Adrenal gland (tissue), 12 donors: ENCODE data around the gene NAT8. TPM values are rescaled to one million over a fixed set of nuclear protein-coding genes. Genes with fewer than 3 reads are reported as not detected.

Experiments
- DNase-seq, 7 donors: peaks; one replicate each; pipeline ENCODE4 v3.0.0-alpha.2; 2019 to 2020
- H3K27ac ChIP-seq, 5 donors: fragments of 200-600 bp; sonication (generic) in 4 of 5; 1 replicate in 3 of 5; 2 replicates in 2 of 5; pipeline versions ENCODE4 v1.5.1 to v1.8.0; 2016 to 2020; ENCODE audit warnings: mild to moderate bottlenecking in 1 of 5
- H3K27me3 ChIP-seq: fragments of 200-600 bp; 2 replicates; pipeline ENCODE4 v1.8.0; 2021
- H3K36me3 ChIP-seq, 2 donors: fragments of 200-600 bp; replicated peaks in 1 of 2; 1 replicate in 1 of 2; 2 replicates in 1 of 2; pipeline versions ENCODE4 v1.5.1 to v1.8.0; 2018 to 2022
- H3K4me1 ChIP-seq, 2 donors: fragments of 200-600 bp; replicated peaks in 1 of 2; 1 replicate in 1 of 2; 2 replicates in 1 of 2; pipeline versions ENCODE4 v1.5.1 to v1.8.0; 2018 to 2021
- H3K4me3 ChIP-seq, 4 donors: fragments of 200-600 bp; sonication (generic) in 3 of 4; one replicate each; pipeline ENCODE4 v1.5.1; 2016 to 2018
- H3K9me3 ChIP-seq, 3 donors: fragments of 200-600 bp; sonication (generic) in 1 of 3; replicated peaks in 1 of 3; 1 replicate in 2 of 3; 2 replicates in 1 of 3; pipeline versions ENCODE4 v1.5.1 to v1.8.0; 2016 to 2021
- CTCF ChIP-seq, 6 experiments: fragments of 450-650 bp in 4 of 6; fragments of 200-600 bp in 2 of 6; sonication (generic) in 1 of 6; IDR thresholded peaks; 1 replicate in 5 of 6; 2 replicates in 1 of 6; pipeline versions ENCODE4 v1.5.1 to v1.8.0; 2016 to 2021; ENCODE audit warnings: antibody characterized with exemption in 6 of 6, mild to moderate bottlenecking in 2 of 6, moderate library complexity in 1 of 6
- POLR2A ChIP-seq, 2 donors: fragments of 450-650 bp; IDR thresholded peaks; one replicate each; pipeline ENCODE4 v1.6.1; 2017; ENCODE audit warnings: antibody characterized with exemption in 2 of 2, mild to moderate bottlenecking in 2 of 2, moderate library complexity in 1 of 2
- WGBS, 4 donors: extraction: QIAGEN DNeasy Blood & Tissue Kit in 2 of 4; methylation state at CpG; one replicate each; pipeline versions ENCODE4 v1.1.5 to v1.1.7; 2013 to 2017; 5-methylcytosine and 5-hydroxymethylcytosine counted together
- intact Hi-C, 2 donors: fragments of 100-400 bp; cut with DNase I; formaldehyde crosslinking; loops; one replicate each; pipeline versions ENCODE4 v1.14.1 to v1.15.0; 2022 to 2023
- polyA plus RNA-seq, 3 donors: library from polyadenylated mRNA; stranded (reverse); fragments of 200-250 nt in 2 of 3; fragments of 350-450 nt in 1 of 3; fragmentation: Illumina TruSeq in 1 of 3; extraction: RNeasy Lipid Tissue Mini Kit (QIAGEN cat#74804) in 1 of 3; gene quantifications; one replicate each; pipeline ENCODE4 v1.2.3, GENCODE V29; 2013 to 2014
- total RNA-seq, 9 donors: library from RNA; depleted of rRNA in 4 of 9; stranded (reverse); fragments of >200 nt in 4 of 9; fragments of 120-200 nt in 1 of 9; fragmentation: NEBNext Ultra II Directional in 1 of 9; extraction: Animal tissue kit (Norgen Biotek cat#: 25700) in 1 of 9; gene quantifications; one replicate each; pipeline versions ENCODE4 v1.1.0 to v1.2.4, GENCODE V29; 2013 to 2023
- donor health status: healthy with polysubstance abuse.
- donor health status: Bipolar disorder and iron deficiency.
- donor health status: DM: yes; HTN: yes; CAD: no.
- donor health status: DM: no; HTN: no; CAD: no.
- donor health status: DM: no; HTN: no; CAD: no.
- donor health status: DM: yes; HTN: yes; CAD: no.

NAT8 gene
- total and polyA plus RNA-seq, 12 donors: 0.10 to 1.2 (median 0.60) TPM; not detected in 6

DNA sequence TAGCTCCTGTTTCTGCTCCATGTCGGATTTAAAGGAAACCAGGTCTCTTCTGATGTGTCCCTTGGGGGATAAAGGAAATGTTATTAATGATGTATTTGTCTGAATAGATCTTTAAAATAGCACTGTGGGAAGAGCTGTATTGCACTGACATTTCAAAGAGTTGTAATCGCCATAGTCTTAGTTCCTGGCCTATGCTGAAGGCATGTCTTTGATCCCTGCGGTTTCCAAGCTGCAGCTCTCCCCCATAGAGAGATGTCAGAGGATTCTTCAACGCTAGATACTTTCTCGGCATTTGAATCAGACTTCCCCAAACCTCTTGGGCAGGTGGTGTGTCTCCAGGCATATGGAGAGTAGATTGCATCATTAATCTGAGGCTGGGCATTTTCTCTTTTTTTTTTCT is 40.4 kb downstream of the NAT8 start:
- TF ChIP-seq POLR2A (IDR thresholded peaks at IDR 0.05) (no peak), CTCF (IDR thresholded peaks at IDR 0.05) (no peak)
- Histone ChIP-seq H3K36me3 (peaks cover 0 to 11% of the 10 kb centered on the region in 2 donors), H3K9me3 (no peaks in the 10 kb centered on the region), H3K4me3 (no peak overlapping the region), H3K27ac (no peak overlapping the region), H3K27me3 (no peaks in the 10 kb centered on the region), H3K4me1 (no peaks in the 10 kb centered on the region)
- intact Hi-C loops: no loop called here
- no peak for DNase-seq
- 88 to 97% (median 92%) methylated on average over 5 of the region's 5 CpGs for WGBS, 4 donors

DNA sequence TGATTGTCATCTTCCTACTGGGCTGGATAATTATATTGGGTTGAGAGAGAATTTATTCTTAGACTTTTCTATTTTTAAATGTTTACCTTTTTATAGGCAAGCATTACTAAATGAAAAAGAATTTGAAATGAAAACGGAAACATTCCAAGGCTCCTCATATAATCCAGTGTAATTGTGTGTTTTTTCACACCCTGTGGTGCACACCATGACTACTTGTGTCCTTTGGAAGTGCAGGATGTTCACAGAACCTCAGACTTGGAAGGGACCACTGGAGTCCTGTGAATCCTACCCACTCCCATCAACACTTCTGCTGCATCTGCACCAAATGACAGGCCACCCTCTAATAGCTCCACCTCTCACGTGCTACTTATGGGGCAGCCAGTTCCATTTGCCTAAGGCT is 48.0 kb downstream of the NAT8 start:
- no peak for TF ChIP-seq POLR2A (IDR thresholded peaks at IDR 0.05)
- TF ChIP-seq CTCF (IDR thresholded peaks at IDR 0.05): no peak
- intact Hi-C loops: no loop called here
- H3K4me1 ChIP-seq: no peaks in the 10 kb centered on the region
- DNase-seq: no peak
- no peak overlapping the region for H3K4me3 ChIP-seq
- no peaks in the 10 kb centered on the region for H3K36me3 ChIP-seq
- no peak overlapping the region for H3K27ac ChIP-seq
- no peaks in the 10 kb centered on the region for H3K9me3 ChIP-seq
- no peaks in the 10 kb centered on the region for H3K27me3 ChIP-seq
- 86 to 97% (median 94%) methylated on average over 2 of the region's 2 CpGs for WGBS, 4 donors

DNA sequence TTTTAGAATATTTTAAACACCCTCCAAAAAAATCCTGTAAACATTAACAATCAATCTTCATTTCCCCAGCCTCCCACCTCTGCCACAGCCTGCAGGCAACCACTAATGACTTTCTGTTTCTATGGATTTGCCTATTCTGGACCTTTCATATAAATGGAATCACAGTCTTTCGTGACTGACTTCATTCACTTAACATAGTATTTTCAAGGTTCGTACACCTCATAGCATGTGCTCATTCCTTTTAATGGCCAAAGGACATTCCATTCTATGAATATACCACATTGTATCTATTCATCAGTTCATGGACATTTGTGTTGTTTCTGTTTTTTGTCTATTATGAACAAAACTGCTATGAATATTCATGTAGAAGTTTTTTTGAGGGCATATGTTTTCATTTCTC is 48.5 kb downstream of the NAT8 start:
- Histone ChIP-seq H3K4me3 (no peak overlapping the region), H3K4me1 (no peaks in the 10 kb centered on the region), H3K9me3 (no peaks in the 10 kb centered on the region), H3K27me3 (no peaks in the 10 kb centered on the region), H3K36me3 (no peaks in the 10 kb centered on the region), H3K27ac (no peak overlapping the region)
- intact Hi-C loops: no loop called here
- TF ChIP-seq POLR2A (IDR thresholded peaks at IDR 0.05) (no peak), CTCF (IDR thresholded peaks at IDR 0.05) (no peak)
- WGBS, 4 donors: 91 to 97% (median 96%) methylated on average over 2 of the region's 2 CpGs
- DNase-seq: no peak

Other genes with a start within 250 kb of the NAT8 start
- 10 to 100 TPM; 17.2 to 47.9 (median 21.5) TPM for gene TPRKB, start 94.9 kb upstream of the NAT8 start, total RNA-seq
- 10 to 100 TPM; 50.9 to 67.2 (median 62.2) TPM for gene TPRKB, start 94.9 kb upstream of the NAT8 start, polyA plus RNA-seq
- gene DUSP11, start 137.7 kb upstream of the NAT8 start, total RNA-seq: 10 to 100 TPM; 12.1 to 31.8 (median 16.9) TPM
- gene DUSP11, start 137.7 kb upstream of the NAT8 start, polyA plus RNA-seq: 10 to 100 TPM; 11.3 to 26.3 (median 13.7) TPM
- not detected for gene C2orf78, start 141.8 kb upstream of the NAT8 start, total RNA-seq
- under 1 TPM in 1 of 3 donors, not detected in 2; 0.08 TPM for gene C2orf78, start 141.8 kb upstream of the NAT8 start, polyA plus RNA-seq
- gene STAMBP, start 186.5 kb upstream of the NAT8 start, total RNA-seq: 10 to 100 TPM; 15.7 to 40.2 (median 29.0) TPM
- 10 to 100 TPM; 18.4 to 44.8 (median 24.1) TPM for gene STAMBP, start 186.5 kb upstream of the NAT8 start, polyA plus RNA-seq